ENCODE measurements around the gene HCFC1.

DNA sequence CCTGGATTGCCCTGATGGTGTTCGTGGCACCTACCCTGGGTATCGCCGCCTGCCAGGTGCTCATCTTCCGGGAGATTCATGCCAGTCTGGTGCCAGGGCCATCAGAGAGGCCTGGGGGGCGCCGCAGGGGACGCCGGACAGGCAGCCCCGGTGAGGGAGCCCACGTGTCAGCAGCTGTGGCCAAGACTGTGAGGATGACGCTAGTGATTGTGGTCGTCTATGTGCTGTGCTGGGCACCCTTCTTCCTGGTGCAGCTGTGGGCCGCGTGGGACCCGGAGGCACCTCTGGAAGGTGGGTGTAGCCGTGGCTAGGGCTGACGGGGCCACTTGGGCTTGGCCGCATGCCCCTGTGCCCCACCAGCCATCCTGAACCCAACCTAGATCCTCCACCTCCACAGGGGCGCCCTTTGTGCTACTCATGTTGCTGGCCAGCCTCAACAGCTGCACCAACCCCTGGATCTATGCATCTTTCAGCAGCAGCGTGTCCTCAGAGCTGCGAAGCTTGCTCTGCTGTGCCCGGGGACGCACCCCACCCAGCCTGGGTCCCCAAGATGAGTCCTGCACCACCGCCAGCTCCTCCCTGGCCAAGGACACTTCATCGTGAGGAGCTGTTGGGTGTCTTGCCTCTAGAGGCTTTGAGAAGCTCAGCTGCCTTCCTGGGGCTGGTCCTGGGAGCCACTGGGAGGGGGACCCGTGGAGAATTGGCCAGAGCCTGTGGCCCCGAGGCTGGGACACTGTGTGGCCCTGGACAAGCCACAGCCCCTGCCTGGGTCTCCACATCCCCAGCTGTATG is 65.3 kb downstream of the HCFC1 start:
- TF ChIP-seq ATF1 (CRISPR knock-in tag; IDR thresholded peaks at IDR 0.05) (no peak), ATF1 (tag; IDR thresholded peaks at IDR 0.05) (no peak), ZNF274 (IDR thresholded peaks at IDR 0.05; ENCODE audit: borderline replicate concordance, low read depth, low read length) (no peak), MIER1 (IDR thresholded peaks at IDR 0.05; ENCODE audit: low read depth) (no peak), ZBED1 (IDR thresholded peaks at IDR 0.05) (no peak), RCOR1 (IDR thresholded peaks at IDR 0.05; ENCODE audit: borderline replicate concordance in 1 of 2, low read depth in 2 of 2, low read length in 2 of 2) (no peak), BHLHE40 (IDR thresholded peaks at IDR 0.05; ENCODE audit: low read length) (no peak), TAF1 (IDR thresholded peaks at IDR 0.05; ENCODE audit: control insufficient read depth, extremely low read depth, insufficient read depth, low read length, severe bottlenecking) (no peak), BRF1 (IDR thresholded peaks at IDR 0.05; ENCODE audit: borderline replicate concordance, extremely low read depth, insufficient read length) (no peak), CBX3 (IDR thresholded peaks at IDR 0.05; ENCODE audit: borderline replicate concordance in 1 of 2, low read length in 2 of 2) (no peak)
- TF ChIP-seq, protein P1, sequence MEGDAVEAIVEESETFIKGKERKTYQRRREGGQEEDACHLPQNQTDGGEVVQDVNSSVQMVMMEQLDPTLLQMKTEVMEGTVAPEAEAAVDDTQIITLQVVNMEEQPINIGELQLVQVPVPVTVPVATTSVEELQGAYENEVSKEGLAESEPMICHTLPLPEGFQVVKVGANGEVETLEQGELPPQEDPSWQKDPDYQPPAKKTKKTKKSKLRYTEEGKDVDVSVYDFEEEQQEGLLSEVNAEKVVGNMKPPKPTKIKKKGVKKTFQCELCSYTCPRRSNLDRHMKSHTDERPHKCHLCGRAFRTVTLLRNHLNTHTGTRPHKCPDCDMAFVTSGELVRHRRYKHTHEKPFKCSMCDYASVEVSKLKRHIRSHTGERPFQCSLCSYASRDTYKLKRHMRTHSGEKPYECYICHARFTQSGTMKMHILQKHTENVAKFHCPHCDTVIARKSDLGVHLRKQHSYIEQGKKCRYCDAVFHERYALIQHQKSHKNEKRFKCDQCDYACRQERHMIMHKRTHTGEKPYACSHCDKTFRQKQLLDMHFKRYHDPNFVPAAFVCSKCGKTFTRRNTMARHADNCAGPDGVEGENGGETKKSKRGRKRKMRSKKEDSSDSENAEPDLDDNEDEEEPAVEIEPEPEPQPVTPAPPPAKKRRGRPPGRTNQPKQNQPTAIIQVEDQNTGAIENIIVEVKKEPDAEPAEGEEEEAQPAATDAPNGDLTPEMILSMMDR (IDR thresholded peaks at IDR 0.05 in 2 of 3, conservative IDR thresholded peaks at IDR 0.05 in 1 of 3; ENCODE audit: insufficient read depth in 2 of 3, low read depth in 1 of 3, low read length in 3 of 3) = no peak
- TF ChIP-seq, protein P2, sequence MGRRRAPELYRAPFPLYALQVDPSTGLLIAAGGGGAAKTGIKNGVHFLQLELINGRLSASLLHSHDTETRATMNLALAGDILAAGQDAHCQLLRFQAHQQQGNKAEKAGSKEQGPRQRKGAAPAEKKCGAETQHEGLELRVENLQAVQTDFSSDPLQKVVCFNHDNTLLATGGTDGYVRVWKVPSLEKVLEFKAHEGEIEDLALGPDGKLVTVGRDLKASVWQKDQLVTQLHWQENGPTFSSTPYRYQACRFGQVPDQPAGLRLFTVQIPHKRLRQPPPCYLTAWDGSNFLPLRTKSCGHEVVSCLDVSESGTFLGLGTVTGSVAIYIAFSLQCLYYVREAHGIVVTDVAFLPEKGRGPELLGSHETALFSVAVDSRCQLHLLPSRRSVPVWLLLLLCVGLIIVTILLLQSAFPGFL (CRISPR knock-in tag; IDR thresholded peaks at IDR 0.05) = no peak
- TF ChIP-seq, protein P3, sequence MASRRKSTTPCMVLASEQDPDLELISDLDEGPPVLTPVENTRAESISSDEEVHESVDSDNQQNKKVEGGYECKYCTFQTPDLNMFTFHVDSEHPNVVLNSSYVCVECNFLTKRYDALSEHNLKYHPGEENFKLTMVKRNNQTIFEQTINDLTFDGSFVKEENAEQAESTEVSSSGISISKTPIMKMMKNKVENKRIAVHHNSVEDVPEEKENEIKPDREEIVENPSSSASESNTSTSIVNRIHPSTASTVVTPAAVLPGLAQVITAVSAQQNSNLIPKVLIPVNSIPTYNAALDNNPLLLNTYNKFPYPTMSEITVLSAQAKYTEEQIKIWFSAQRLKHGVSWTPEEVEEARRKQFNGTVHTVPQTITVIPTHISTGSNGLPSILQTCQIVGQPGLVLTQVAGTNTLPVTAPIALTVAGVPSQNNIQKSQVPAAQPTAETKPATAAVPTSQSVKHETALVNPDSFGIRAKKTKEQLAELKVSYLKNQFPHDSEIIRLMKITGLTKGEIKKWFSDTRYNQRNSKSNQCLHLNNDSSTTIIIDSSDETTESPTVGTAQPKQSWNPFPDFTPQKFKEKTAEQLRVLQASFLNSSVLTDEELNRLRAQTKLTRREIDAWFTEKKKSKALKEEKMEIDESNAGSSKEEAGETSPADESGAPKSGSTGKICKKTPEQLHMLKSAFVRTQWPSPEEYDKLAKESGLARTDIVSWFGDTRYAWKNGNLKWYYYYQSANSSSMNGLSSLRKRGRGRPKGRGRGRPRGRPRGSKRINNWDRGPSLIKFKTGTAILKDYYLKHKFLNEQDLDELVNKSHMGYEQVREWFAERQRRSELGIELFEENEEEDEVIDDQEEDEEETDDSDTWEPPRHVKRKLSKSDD (conservative IDR thresholded peaks at IDR 0.05; ENCODE audit: low read length) = no peak
